Measurements from ENCODE around the gene NUAK1.

NUAK1 gene

DNA sequence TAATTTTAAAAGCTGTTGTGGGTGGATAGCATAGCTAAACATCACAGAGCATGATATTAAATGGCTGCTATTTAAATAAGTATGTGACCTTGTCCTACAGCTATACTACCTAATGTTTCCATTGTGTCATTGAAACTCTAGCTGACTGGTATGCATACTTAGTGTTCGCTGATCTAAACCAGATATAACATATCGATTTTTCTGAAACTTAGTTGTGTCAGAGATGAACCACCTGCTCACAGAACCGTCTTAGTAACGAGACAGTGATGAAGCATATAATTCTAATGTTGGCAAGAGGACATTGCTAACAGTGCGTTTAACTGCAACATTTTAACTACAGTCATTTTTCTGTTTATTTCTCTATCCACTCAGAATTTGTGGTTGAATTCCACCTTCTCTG lies 36.1 kb upstream of the NUAK1 start:
- DNase-seq (ENCODE audit: low read depth in 1 of 2, low spot score in 1 of 2), result no peak
- H3K27me3 ChIP-seq (ENCODE audit: insufficient read depth, poor library complexity, severe bottlenecking), result no peaks in the 10 kb centered on the region
- TF ChIP-seq SPI1 (IDR thresholded peaks at IDR 0.05; ENCODE audit: borderline replicate concordance, low read depth) (no peak), POLR2AphosphoS5 (IDR thresholded peaks at IDR 0.05; ENCODE audit: low read depth) (no peak), GABPA (IDR thresholded peaks at IDR 0.05; ENCODE audit: low read depth) (no peak)
- TF ChIP-seq, protein P1, sequence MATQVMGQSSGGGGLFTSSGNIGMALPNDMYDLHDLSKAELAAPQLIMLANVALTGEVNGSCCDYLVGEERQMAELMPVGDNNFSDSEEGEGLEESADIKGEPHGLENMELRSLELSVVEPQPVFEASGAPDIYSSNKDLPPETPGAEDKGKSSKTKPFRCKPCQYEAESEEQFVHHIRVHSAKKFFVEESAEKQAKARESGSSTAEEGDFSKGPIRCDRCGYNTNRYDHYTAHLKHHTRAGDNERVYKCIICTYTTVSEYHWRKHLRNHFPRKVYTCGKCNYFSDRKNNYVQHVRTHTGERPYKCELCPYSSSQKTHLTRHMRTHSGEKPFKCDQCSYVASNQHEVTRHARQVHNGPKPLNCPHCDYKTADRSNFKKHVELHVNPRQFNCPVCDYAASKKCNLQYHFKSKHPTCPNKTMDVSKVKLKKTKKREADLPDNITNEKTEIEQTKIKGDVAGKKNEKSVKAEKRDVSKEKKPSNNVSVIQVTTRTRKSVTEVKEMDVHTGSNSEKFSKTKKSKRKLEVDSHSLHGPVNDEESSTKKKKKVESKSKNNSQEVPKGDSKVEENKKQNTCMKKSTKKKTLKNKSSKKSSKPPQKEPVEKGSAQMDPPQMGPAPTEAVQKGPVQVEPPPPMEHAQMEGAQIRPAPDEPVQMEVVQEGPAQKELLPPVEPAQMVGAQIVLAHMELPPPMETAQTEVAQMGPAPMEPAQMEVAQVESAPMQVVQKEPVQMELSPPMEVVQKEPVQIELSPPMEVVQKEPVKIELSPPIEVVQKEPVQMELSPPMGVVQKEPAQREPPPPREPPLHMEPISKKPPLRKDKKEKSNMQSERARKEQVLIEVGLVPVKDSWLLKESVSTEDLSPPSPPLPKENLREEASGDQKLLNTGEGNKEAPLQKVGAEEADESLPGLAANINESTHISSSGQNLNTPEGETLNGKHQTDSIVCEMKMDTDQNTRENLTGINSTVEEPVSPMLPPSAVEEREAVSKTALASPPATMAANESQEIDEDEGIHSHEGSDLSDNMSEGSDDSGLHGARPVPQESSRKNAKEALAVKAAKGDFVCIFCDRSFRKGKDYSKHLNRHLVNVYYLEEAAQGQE (IDR thresholded peaks at IDR 0.05; ENCODE audit: insufficient replicate concordance, low read depth), result no peak
- TF ChIP-seq, protein P2, sequence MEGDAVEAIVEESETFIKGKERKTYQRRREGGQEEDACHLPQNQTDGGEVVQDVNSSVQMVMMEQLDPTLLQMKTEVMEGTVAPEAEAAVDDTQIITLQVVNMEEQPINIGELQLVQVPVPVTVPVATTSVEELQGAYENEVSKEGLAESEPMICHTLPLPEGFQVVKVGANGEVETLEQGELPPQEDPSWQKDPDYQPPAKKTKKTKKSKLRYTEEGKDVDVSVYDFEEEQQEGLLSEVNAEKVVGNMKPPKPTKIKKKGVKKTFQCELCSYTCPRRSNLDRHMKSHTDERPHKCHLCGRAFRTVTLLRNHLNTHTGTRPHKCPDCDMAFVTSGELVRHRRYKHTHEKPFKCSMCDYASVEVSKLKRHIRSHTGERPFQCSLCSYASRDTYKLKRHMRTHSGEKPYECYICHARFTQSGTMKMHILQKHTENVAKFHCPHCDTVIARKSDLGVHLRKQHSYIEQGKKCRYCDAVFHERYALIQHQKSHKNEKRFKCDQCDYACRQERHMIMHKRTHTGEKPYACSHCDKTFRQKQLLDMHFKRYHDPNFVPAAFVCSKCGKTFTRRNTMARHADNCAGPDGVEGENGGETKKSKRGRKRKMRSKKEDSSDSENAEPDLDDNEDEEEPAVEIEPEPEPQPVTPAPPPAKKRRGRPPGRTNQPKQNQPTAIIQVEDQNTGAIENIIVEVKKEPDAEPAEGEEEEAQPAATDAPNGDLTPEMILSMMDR (IDR thresholded peaks at IDR 0.05; ENCODE audit: insufficient read depth, low read length), result no peak
- no peak overlapping the region for H3K4me3 ChIP-seq (replicated peaks; ENCODE audit: insufficient read depth, low read length)
- H3K27ac ChIP-seq (replicated peaks), result no peak overlapping the region

GRCh38 chr12:106173442-106173841 lies 34.7 kb upstream of the NUAK1 start:
- H3K4me3 ChIP-seq (replicated peaks; ENCODE audit: insufficient read depth, low read length), result no peak overlapping the region

GRCh38 chr12:106171117-106171750 lies 32.5 kb upstream of the NUAK1 start:
- no peak for DNase-seq (ENCODE audit: low read depth in 1 of 2, low spot score in 1 of 2)
- TF ChIP-seq GABPA (IDR thresholded peaks at IDR 0.05; ENCODE audit: low read depth), result no peak
- TF ChIP-seq, protein P2 (IDR thresholded peaks at IDR 0.05; ENCODE audit: insufficient read depth, low read length), result no peak
- TF ChIP-seq POLR2AphosphoS5 (IDR thresholded peaks at IDR 0.05; ENCODE audit: low read depth), result no peak
- no peak for TF ChIP-seq SPI1 (IDR thresholded peaks at IDR 0.05; ENCODE audit: borderline replicate concordance, low read depth)
- TF ChIP-seq, protein P1 (IDR thresholded peaks at IDR 0.05; ENCODE audit: insufficient replicate concordance, low read depth), result no peak
- Histone ChIP-seq H3K4me3 (replicated peaks; ENCODE audit: insufficient read depth, low read length) (no peak overlapping the region), H3K27ac (replicated peaks) (no peak overlapping the region), H3K27me3 (ENCODE audit: insufficient read depth, poor library complexity, severe bottlenecking) (no peaks in the 10 kb centered on the region)

More at GRCh38 chr12:106173442-106173841, 34.7 kb upstream of the NUAK1 start:
- DNase-seq (ENCODE audit: low read depth in 1 of 2, low spot score in 1 of 2), result no peak
- no peak overlapping the region for H3K27ac ChIP-seq (replicated peaks)
- no peaks in the 10 kb centered on the region for H3K27me3 ChIP-seq (ENCODE audit: insufficient read depth, poor library complexity, severe bottlenecking)
- no peak for TF ChIP-seq GABPA (IDR thresholded peaks at IDR 0.05; ENCODE audit: low read depth)
- TF ChIP-seq POLR2AphosphoS5 (IDR thresholded peaks at IDR 0.05; ENCODE audit: low read depth), result no peak
- TF ChIP-seq SPI1 (IDR thresholded peaks at IDR 0.05; ENCODE audit: borderline replicate concordance, low read depth), result no peak
- TF ChIP-seq, protein P2 (IDR thresholded peaks at IDR 0.05; ENCODE audit: insufficient read depth, low read length), result no peak
- TF ChIP-seq, protein P1 (IDR thresholded peaks at IDR 0.05; ENCODE audit: insufficient replicate concordance, low read depth), result no peak
